AG04450 (cell line): ENCODE results near the gene CCT2. TPM values are rescaled to one million over a fixed set of nuclear protein-coding genes. Genes with fewer than 3 reads are reported as not detected.

Experiments
- CTCF ChIA-PET: fragments of 300-600, 350-600 bp; formaldehyde crosslinking; extraction: SDS; loops from one replicate; lab custom pipeline; 2022; ENCODE audit warnings: antibody characterized with exemption, inconsistent platforms; lab: Charles Lee
- POLR2A ChIA-PET: fragments of 350-600 bp; formaldehyde crosslinking; extraction: SDS; loops from one replicate; lab custom pipeline; 2021; ENCODE audit warnings: antibody characterized with exemption, inconsistent platforms; lab: Yijun Ruan, JAX
- DNase-seq: peaks from one replicate; pipeline ENCODE4 v3.0.0-alpha.2; 2011; ENCODE audit warnings: low read depth, low spot score
- H3K27ac ChIP-seq: one replicate; pipeline ENCODE4 v1.5.1; 2012; ENCODE audit warnings: low read depth, low read length, control low read depth
- H3K27me3 ChIP-seq: one replicate; pipeline ENCODE4 v1.6.0; 2012; ENCODE audit warnings: low read length; ENCODE audit not compliant: control insufficient read depth, insufficient read depth
- H3K4me3 ChIP-seq: 2 replicates; pipeline ENCODE4 v1.5.1; 2011; ENCODE audit warnings: mild to moderate bottlenecking, low read depth, low read length, control low read depth
- H3K9me3 ChIP-seq: 2 replicates; pipeline ENCODE4 v1.5.1; 2012; ENCODE audit warnings: low read length; ENCODE audit not compliant: control insufficient read depth, insufficient read depth
- CTCF ChIP-seq: IDR thresholded peaks from 2 replicates; pipeline ENCODE4 v1.5.1; 2011; ENCODE audit warnings: low read depth, low read length, control low read depth, inconsistent platforms
- polyA plus RNA-seq: library from polyadenylated mRNA; depleted of rRNA; stranded (reverse); fragments of >200 nt; gene quantifications from 2 replicates; pipeline ENCODE4 v1.2.3, GENCODE V29; 2011

The CCT2 gene
- polyA plus RNA-seq, 1 experiment = 284 TPM

GRCh38 chr12:69579029-69579428 lies 6.2 kb upstream of the CCT2 start:
- ChIA-PET POLR2A (interaction anchor here (0.7 kb wide), 1 partner anchor 14 kb away, joined by 3 read pairs; no protein-coding TSS in a partner anchor), CTCF (interaction anchor here (0.5 to 2.6 kb wide), 4 partner anchors 8 to 221 kb away, joined by 4 to 17 read pairs (median 8); no protein-coding TSS in a partner anchor)
- Histone ChIP-seq H3K27me3 (no peaks in the 10 kb centered on the region), H3K27ac (no peak overlapping the region), H3K9me3 (no peaks in the 10 kb centered on the region), H3K4me3 (no peak overlapping the region)
- no peak for DNase-seq
- no peak for TF ChIP-seq CTCF

- Histone ChIP-seq H3K9me3 (no peaks in the 10 kb centered on the region), H3K27me3 (no peaks in the 10 kb centered on the region), H3K4me3 (no peak overlapping the region), H3K27ac (no peak overlapping the region)
- ChIA-PET POLR2A (interaction anchor here (0.7 to 1.0 kb wide), 3 partner anchors 45 to 195 kb away, joined by 3 to 9 read pairs (median 3); no protein-coding TSS in a partner anchor), CTCF (interaction anchor here (0.5 to 2.6 kb wide), 5 partner anchors 9 to 223 kb away, joined by 3 to 17 read pairs (median 9); no protein-coding TSS in a partner anchor)
- no peak for TF ChIP-seq CTCF
- DNase-seq = no peak
Observed at GRCh38 chr12:69580074-69580473, 5.2 kb upstream of the CCT2 start.

GRCh38 chr12:69583203-69583602 lies 2.1 kb upstream of the CCT2 start:
- H3K9me3 ChIP-seq = no peaks in the 10 kb centered on the region; the same call in 1 of the 2 replicates
- no peak overlapping the region for H3K27ac ChIP-seq
- 0 out of 2 replicates have a peak, but pooled peaks have one; percentile 9 for TF ChIP-seq CTCF
- no peak overlapping the region for H3K4me3 ChIP-seq
- no peaks in the 10 kb centered on the region for H3K27me3 ChIP-seq
- DNase-seq = no peak
- POLR2A ChIA-PET = interaction anchor here (0.5 kb wide), 1 partner anchor 81 kb away, joined by 3 read pairs; no protein-coding TSS in a partner anchor
- CTCF ChIA-PET = interaction anchor here (0.6 to 4.7 kb wide), 2 partner anchors 12 to 17 kb away, joined by 4 to 33 read pairs; no protein-coding TSS in a partner anchor

GRCh38 chr12:69588527-69588926 lies 3.3 kb downstream of the CCT2 start:
- H3K27ac ChIP-seq = no peak overlapping the region
- CTCF ChIA-PET = no interaction called here
- no peaks in the 10 kb centered on the region; the same call in 1 of the 2 replicates for H3K9me3 ChIP-seq
- H3K4me3 ChIP-seq = no peak overlapping the region
- TF ChIP-seq CTCF = no peak
- H3K27me3 ChIP-seq = no peaks in the 10 kb centered on the region
- POLR2A ChIA-PET = no interaction called here
- DNase-seq = no peak

GRCh38 chr12:69589082-69589481 lies 3.8 kb downstream of the CCT2 start:
- no peaks in the 10 kb centered on the region; the same call in 1 of the 2 replicates for H3K9me3 ChIP-seq
- ChIA-PET CTCF (interaction anchor here (0.9 to 1.6 kb wide), 2 partner anchors 9 to 51 kb away, joined by 3 to 6 read pairs; no protein-coding TSS in a partner anchor), POLR2A (no interaction called here)
- no peaks in the 10 kb centered on the region for H3K27me3 ChIP-seq
- no peak overlapping the region for H3K27ac ChIP-seq
- no peak overlapping the region for H3K4me3 ChIP-seq
- no peak for DNase-seq
- TF ChIP-seq CTCF = no peak
